Retina (tissue), 1 donor: Measurements from ENCODE around the gene KIF5A.
"Not testable (repeated sequence)": the region's sequence is repeated elsewhere in the genome, so short reads cannot be mapped to it uniquely, and the experiment has no call there.

Experiments
- DNase-seq: peaks from one replicate; pipeline ENCODE4 v3.0.0-alpha.2; 2016

KIF5A gene

GRCh38 chr12:57609101-57609780, 59.4 kb downstream of the KIF5A start:
- DNase-seq: no peak

DNA sequence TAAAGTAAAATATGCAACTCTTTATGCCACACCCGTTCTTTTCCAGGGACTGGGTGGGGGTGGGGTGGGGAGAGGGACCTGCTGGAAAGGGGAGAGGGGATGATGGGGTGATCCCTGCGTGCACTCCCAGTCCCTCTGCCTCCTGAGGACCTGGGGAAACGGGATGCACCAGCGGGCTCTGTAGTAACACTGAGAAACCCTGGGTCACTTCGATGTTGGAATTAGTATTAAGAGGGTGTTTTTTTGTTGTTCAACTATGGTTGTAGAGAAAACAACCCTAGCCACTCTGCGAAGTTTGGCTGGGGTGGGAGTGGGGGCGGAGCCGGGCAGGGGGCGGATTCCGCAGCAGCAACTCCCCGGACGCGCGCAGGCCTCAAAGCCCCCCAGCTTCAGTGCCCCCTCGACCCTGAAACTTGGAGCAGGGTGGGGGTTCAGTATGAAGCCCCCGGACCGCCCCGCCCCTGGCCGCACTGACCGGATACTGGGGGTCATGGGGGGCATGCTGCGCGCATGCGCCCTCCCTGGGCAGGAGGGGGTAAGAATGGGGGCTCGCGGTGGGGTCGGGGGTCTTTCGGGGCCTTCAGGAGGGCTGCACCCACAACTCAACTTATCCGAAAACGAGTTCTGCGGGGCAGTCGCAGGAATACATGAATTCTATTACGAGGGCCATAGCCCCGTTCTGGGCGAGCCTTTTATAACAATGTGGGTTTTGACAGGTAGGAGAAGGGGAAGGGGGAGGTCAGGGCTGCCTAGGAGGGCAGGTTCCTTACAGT, 60.1 kb downstream of the KIF5A start:
- DNase-seq: no peak

- DNase-seq: peak; percentile 69
These were observed 60.8 kb downstream of the KIF5A start for GRCh38 chr12:57610554-57611107.

DNA sequence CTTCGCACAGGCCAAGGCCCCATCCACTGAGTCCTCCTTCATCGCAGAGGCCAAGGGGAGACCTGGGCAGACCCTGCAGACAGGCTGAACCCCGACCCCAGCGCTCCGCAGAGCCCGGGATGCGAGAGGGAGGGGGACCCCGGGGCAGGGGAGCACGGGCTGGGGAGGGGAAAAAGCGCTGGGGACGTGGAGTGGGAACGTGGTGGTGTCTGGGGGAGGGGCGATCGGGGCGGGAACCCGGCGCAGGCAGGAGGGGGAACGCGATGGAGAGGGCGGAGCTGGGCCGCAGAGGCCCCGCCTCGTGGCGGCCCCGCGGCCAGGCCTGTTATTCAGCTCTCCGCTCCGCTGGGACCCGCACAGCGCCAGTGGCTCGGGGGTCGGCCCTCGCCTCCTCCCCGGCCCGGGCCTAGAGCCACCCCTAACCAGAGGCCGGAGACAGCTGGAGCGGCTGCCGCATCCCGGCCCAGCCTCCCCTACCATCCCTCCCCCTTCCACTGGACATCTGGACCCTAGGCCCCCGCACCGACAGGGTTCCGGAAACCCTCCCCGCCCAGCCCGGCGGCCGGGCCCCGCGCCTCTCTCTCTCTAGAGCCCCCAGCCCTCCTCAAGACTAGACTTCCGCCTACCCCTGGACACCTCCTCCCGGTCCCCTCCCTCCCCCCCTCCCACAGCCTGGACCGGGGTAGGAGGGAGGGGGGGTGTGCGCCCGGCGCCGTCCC, 61.4 kb downstream of the KIF5A start, which contains the start of gene ARHGEF25:
TSS of gene ARHGEF25 (plus strand) at position 328 of the 719 bp plus-strand sequence. CDS start 460 bp downstream, outside the sequence.
- peak; percentile 83 for DNase-seq

GRCh38 chr12:57611827-57612710, 62.2 kb downstream of the KIF5A start:
- DNase-seq: no peak

- no peak for DNase-seq
These were observed 63.0 kb downstream of the KIF5A start for GRCh38 chr12:57612711-57613426.

- no peak for DNase-seq
These were observed 63.7 kb downstream of the KIF5A start for GRCh38 chr12:57613427-57614109.

DNA sequence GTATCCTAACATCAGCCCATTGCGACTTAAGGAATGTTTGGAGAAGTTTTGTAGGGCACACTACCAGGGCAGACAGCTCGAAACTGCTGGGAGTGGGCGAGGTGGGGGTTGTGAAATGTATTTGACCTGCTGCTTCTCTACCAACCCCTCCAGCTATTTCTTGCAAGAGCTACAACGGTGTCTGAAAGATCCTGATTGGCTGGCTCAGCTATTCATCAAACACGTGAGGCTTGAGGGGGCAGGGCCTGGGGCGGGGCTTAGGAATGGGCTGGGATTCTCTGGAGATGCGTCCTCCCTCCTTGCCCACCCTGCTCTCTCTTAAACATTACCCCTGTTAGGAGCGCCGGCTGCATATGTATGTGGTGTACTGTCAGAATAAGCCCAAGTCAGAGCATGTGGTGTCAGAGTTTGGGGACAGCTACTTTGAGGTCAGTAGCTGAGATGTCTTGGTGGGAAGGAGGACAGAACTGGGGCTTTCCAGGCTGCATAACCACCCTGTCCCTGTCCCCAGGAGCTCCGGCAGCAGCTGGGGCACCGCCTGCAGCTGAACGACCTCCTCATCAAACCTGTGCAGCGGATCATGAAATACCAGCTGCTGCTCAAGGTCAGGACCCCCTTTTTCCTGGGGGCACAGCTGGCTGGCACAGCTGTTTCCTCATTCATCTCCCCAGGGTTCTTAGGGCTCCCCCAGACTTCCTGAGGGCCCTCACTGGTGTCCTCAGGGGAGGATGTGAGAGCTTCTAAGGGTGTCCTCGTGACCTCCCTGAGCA, 64.5 kb downstream of the KIF5A start:
- DNase-seq: no peak

DNA sequence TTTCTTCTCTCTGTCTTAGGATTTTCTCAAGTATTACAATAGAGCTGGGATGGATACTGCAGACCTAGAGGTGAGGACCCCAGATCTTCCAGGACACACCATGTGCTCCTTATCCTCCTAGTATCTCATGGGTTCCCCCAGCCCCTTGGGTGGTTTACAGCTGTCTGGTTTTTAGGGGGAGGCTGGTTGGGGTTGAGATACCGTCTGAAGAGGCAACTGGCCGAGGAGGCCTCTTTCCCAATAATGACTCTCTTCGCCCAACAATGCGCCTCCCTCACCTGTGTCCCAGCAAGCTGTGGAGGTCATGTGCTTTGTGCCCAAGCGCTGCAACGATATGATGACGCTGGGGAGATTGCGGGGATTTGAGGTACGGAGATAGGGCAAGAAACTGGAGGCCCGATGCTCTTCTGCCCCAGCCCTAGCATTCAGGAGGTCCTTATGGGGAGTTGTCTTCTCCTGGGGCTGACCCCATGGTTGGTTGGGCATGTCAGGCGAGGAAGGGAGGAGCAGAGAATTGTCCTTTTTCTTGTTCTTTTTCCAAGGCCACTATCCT, 65.2 kb downstream of the KIF5A start:
- no peak for DNase-seq

- DNase-seq: no peak
These were observed 65.8 kb downstream of the KIF5A start for GRCh38 chr12:57615637-57616036.

GRCh38 chr12:57616383-57617101, 66.7 kb downstream of the KIF5A start:
- no peak for DNase-seq

- DNase-seq: no peak
These were observed 68.1 kb downstream of the KIF5A start for GRCh38 chr12:57617942-57618341.

- not testable (repeated sequence) for DNase-seq
These were observed 68.6 kb downstream of the KIF5A start for GRCh38 chr12:57618431-57618830.

DNA sequence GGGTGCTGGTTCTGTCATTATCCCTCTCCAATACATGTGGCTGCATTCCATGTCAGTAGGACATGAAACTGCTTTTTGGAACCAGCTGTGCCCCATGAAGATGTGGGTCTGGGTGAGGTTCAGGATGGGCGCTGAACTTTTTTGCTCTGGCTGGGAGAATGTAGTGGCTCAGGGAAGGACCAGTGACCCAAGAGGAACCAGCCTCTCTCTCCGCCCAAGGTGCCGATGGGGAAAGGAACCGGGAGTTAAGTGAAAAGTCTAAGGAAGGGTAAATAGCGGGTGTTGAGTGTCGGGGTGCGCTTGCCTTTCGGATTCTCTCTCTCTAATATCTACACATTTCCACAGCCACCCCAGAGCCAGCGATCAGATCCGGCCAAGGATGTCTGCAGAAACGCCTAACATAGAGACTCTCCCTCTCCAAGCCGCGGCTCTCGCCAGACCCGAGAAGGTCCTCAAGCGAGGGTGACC, 69.2 kb downstream of the KIF5A start:
- no peak for DNase-seq

GRCh38 chr12:57619434-57620244, 69.8 kb downstream of the KIF5A start:
- DNase-seq: peak; percentile 54

DNA sequence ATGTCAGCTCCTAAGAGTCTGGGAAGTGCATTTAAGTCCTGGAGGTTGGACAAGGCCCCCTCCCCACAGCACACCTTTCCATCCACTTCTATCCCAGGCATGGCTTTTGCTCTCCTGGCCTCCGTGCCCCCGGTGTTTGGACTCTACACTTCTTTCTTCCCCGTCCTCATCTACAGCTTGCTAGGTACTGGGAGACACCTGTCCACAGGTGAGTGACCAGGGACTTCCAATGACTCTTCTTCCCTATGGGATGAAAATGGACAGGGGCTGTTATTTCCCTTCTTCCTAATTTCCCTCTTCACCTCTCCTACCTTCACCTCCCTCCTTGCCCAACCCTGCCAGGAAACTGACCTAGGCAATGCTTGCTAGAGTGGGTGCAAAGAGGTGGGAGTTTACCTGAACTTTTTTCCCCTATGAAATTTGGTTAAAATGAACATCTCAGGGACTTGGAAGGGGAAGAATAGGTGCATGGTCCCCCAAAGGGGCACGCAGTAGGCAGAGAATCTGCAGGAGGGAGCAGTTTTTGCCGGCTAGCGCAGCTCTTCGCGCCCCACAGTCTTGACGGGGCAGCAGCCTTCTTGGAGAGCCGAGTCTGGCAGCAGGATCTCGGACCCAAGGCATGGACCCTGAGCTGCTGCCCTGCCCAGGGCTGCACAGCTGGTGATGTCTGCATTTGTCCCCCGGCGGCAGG, 70.5 kb downstream of the KIF5A start:
- no peak for DNase-seq

DNA sequence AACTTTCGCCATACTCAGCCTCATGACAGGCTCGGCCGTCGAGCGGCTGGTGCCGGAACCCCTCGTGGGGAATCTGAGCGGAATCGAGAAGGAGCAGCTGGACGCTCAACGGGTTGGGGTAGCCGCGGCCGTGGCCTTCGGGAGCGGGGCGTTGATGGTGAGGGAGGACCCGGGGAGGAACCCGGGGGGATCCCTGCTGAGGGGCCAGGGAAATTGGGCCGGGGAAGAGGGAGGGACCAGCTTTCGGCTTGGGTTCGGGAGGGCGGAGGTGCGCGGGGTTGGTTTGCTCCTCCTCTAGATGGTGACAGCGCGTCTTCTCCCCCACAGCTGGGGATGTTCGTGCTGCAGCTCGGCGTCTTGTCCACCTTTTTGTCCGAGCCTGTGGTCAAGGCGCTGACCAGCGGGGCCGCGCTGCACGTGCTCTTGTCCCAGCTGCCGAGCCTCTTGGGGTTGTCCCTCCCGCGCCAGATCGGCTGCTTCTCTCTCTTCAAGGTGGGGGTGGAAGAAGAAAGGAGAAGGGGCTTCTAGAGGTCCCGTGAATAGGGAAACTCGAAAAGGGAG, 71.2 kb downstream of the KIF5A start:
- peak; percentile 60 for DNase-seq
